Peyer's patch (tissue), 4 donors: Measurements from ENCODE around the gene MAP7D2.

Experiments
- CTCF ChIP-seq, 6 experiments: fragments of 450-650 bp in 4 of 6; fragments of 200-600 bp in 2 of 6; sonication (generic) in 1 of 6; IDR thresholded peaks; one replicate each; pipeline ENCODE4 v1.5.1; 2017 to 2019; ENCODE audit warnings: antibody characterized with exemption in 6 of 6, mild to moderate bottlenecking in 3 of 6, moderate library complexity in 1 of 6
- POLR2A ChIP-seq, 2 donors: fragments of 450-650 bp; IDR thresholded peaks; one replicate each; pipeline ENCODE4 v1.5.1; 2017; ENCODE audit warnings: antibody characterized with exemption in 2 of 2, mild to moderate bottlenecking in 2 of 2, moderate library complexity in 2 of 2

- no peak for TF ChIP-seq CTCF (IDR thresholded peaks at IDR 0.05)
- TF ChIP-seq POLR2A (IDR thresholded peaks at IDR 0.05), result no peak
Observed at GRCh38 chrX:19986531-19986930, 130.2 kb downstream of the MAP7D2 start.
